ENCODE data around the gene RNF215. TPM values are rescaled to one million over a fixed set of nuclear protein-coding genes. Genes with fewer than 3 reads are reported as not detected.

RNF215 gene
- total RNA-seq, 2 experiments from 2014 or later = 4.3 to 7.4 TPM

- no peak for DNase-seq
- no peak overlapping the region for H3K4me3 Mint-ChIP-seq
- no peaks in the 10 kb centered on the region for H3K9me3 Mint-ChIP-seq (ENCODE audit: low read depth)
- H3K36me3 Mint-ChIP-seq (ENCODE audit: low read depth) = peaks cover 26% of the 10 kb centered on the region
- ChIA-PET POLR2A (no interaction called here), CTCF (interaction anchor here (0.6 to 7.1 kb wide), 6 partner anchors 14 to 148 kb away, joined by 3 to 48 read pairs (median 4); partner anchors contain the start of gene SEC14L2)
- intact Hi-C loops (cut with DNase I, micrococcal nuclease) = loop anchor here in 1 of 2 experiments (10.0 kb wide), 1 partner anchor 1623 kb away; the partner anchor contains the start of gene XBP1
- H3K4me1 Mint-ChIP-seq = peaks cover 20% of the 10 kb centered on the region
- no peaks in the 10 kb centered on the region for H3K27me3 Mint-ChIP-seq
- ATAC-seq = no peak
- H3K27ac Mint-ChIP-seq = no peak overlapping the region
Measured at GRCh38 chr22:30427871-30428270, 40.7 kb upstream of the RNF215 start.

DNA sequence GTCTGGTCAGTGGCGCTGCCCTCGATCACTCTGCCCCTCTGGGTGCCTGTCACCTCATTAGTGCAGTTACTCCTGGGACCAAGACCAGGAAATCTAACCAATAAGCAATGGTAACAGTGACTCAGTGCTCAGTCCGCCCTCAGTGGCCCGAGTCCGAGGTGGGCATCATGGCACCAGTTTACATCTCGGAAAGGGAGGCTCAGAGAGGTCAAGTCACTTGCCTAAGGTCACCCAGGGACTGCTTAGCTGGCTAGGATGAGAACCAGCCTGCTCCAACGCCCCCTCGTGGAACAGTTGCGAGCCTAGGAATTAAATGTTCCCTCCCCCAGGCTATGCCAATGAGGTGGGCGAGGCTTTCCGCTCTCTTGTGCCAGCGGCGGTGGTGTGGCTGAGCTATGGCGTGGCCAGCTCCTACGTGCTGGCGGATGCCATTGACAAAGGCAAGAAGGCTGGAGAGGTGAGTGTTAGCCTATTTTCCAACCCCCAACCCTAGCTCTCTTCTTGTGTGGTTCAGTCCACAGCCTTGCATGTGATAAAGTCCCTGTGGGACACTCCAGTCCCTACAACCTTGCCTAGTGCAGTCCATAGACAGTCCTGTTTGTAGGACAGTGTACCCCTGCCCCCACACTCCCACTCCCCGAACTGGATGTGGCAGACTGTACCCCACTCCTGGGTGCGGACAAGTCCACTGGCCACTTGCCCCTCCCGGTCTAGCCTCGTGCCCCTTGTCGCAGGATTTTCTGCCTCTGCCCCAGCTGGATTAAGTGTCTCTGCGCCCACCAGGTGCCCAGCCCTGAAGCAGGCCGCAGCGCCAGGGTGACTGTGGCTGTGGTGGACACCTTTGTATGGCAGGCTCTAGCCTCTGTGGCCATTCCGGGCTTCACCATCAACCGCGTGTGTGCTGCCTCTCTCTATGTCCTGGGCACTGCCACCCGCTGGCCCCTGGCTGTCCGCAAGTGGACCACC is 39.5 kb upstream of the RNF215 start:
- intact Hi-C loops (cut with DNase I, micrococcal nuclease) = loop anchor here (1.0 to 10.0 kb wide), 4 partner anchors 9 to 1622 kb away; partner anchors contain the start of gene XBP1 (in 1 of the 2)
- peaks cover 32% of the 10 kb centered on the region for H3K4me1 Mint-ChIP-seq
- peak; percentile 94 for DNase-seq
- CTCF ChIA-PET = interaction anchor here (0.6 to 7.2 kb wide), 18 partner anchors 8 to 137 kb away, joined by 3 to 90 read pairs (median 4); partner anchors contain the start of genes CASTOR1, CCDC157, SEC14L2 and SF3A1
- H3K9me3 Mint-ChIP-seq (ENCODE audit: low read depth) = no peaks in the 10 kb centered on the region
- POLR2A ChIA-PET = interaction anchor here (0.6 to 0.8 kb wide), 4 partner anchors 12 to 38 kb away, joined by 3 to 5 read pairs (median 4); partner anchors contain the start of gene SEC14L2
- H3K27me3 Mint-ChIP-seq = no peaks in the 10 kb centered on the region
- H3K4me3 Mint-ChIP-seq = peak overlapping the region; percentile 93
- H3K36me3 Mint-ChIP-seq (ENCODE audit: low read depth) = peaks cover 38% of the 10 kb centered on the region
- peak; percentile 45 for ATAC-seq
- peak overlapping the region; percentile 97 for H3K27ac Mint-ChIP-seq

DNA sequence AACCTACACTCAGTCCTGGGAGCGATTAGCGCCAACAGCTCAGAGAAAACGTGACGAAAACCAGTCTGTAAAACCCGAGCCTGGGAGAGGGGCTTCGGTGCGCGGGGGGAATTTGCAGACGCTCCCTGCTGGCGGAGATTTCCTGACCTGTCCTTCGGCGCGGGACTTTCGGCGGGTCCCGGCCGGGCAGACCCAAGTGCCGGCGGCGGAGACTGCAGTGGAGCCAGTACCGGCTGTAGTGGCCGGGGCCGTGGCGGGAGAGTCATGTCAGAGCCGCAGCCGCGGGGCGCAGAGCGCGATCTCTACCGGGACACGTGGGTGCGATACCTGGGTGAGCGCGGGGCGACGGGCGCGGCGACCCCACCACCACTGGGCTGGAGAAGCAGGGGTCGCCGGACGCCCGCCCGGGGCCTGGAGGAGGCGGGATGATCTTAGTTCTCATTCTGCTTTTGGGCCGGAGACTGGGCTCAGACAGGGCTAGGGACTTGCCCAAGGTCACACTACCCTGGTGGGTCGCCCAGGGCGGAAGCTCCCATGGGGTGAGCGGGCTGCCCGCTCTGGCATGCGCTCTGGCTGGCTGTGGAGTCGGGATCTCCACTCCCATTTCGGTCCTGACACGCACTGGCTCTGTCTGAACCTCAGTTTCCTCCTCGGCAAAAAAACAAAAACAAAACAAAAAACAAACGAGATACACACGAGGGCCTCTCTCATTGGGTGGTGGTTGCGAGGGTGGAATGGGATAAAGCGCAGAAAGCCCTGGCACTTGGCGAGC is 38.6 kb upstream of the RNF215 start, which contains the start of gene MTFP1:
MTFP1 (plus strand) TSS at position 153 of the 772 bp plus-strand sequence; CDS start at position 265, 112 bp downstream.
- peak within 1 kb of the TSS; percentile 93 for H3K4me3 Mint-ChIP-seq
- peaks cover 40% of the 10 kb centered on the region for H3K4me1 Mint-ChIP-seq
- H3K27me3 Mint-ChIP-seq = no peaks in the 10 kb centered on the region
- no peaks in the 10 kb centered on the region for H3K9me3 Mint-ChIP-seq (ENCODE audit: low read depth)
- peaks cover 41% of the 10 kb centered on the region for H3K36me3 Mint-ChIP-seq (ENCODE audit: low read depth)
- ChIA-PET POLR2A (interaction anchor here (0.6 to 3.6 kb wide), 5 partner anchors 16 to 37 kb away, joined by 3 to 18 read pairs (median 4); partner anchors contain the start of gene SEC14L2), CTCF (interaction anchor here (0.6 to 7.2 kb wide), 17 partner anchors 10 to 176 kb away, joined by 3 to 90 read pairs (median 4); partner anchors contain the start of genes CASTOR1, CCDC157, RNF215 and SEC14L2)
- H3K27ac Mint-ChIP-seq = peak within 1 kb of the TSS; percentile 97
- intact Hi-C loops (cut with DNase I, micrococcal nuclease) = loop anchor here (1.0 to 10.0 kb wide), 4 partner anchors 9 to 1621 kb away; partner anchors contain the start of gene XBP1 (in 1 of the 2)
- ATAC-seq = no peak
- peak; percentile 64 for DNase-seq

DNA sequence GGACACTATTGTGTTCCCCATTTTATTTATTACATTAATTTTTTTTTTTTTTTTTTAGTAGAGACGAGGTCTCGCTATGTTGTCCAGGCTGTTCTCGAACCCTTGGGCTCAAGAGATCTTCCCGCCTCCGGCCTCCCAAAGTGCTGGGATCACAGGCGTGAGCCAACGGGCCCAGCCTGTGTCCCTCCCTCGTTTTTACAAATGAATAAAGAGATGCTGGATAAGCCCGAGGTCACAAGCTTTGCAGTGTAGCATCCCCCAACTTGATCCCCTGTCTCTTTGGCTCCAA is 38.1 kb upstream of the RNF215 start:
- Mint-ChIP-seq H3K36me3 (ENCODE audit: low read depth) (peaks cover 44% of the 10 kb centered on the region), H3K27me3 (no peaks in the 10 kb centered on the region), H3K27ac (peak overlapping the region; percentile 97), H3K9me3 (ENCODE audit: low read depth) (no peaks in the 10 kb centered on the region), H3K4me3 (peak overlapping the region; percentile 93), H3K4me1 (peaks cover 46% of the 10 kb centered on the region)
- ChIA-PET CTCF (interaction anchor here (0.6 to 7.2 kb wide), 12 partner anchors 8 to 177 kb away, joined by 3 to 90 read pairs (median 9); partner anchors contain the start of genes CASTOR1, RNF215 and SEC14L2), POLR2A (interaction anchor here (0.6 to 3.6 kb wide), 3 partner anchors 17 to 33 kb away, joined by 3 to 18 read pairs (median 3); partner anchors contain the start of gene SEC14L2)
- DNase-seq (no peak), ATAC-seq (no peak)
- intact Hi-C loops (cut with DNase I, micrococcal nuclease) = loop anchor here in 1 of 2 experiments (10.0 kb wide), 1 partner anchor 1620 kb away; the partner anchor contains the start of gene XBP1

- H3K36me3 Mint-ChIP-seq (ENCODE audit: low read depth) = peaks cover 44% of the 10 kb centered on the region
- DNase-seq (peak; percentile 58), ATAC-seq (no peak)
- peak overlapping the region; percentile 93 for H3K4me3 Mint-ChIP-seq
- ChIA-PET POLR2A (interaction anchor here (0.6 to 3.6 kb wide), 9 partner anchors 10 to 545 kb away, joined by 3 to 18 read pairs (median 3); partner anchors contain the start of genes CCDC157, SEC14L2, SF3A1 and TBC1D10A), CTCF (interaction anchor here (0.6 to 7.2 kb wide), 21 partner anchors 8 to 1241 kb away, joined by 3 to 90 read pairs (median 4); partner anchors contain the start of genes CASTOR1, RNF215, SEC14L2 and SLC35E4)
- peak overlapping the region; percentile 97 for H3K27ac Mint-ChIP-seq
- no peaks in the 10 kb centered on the region for H3K27me3 Mint-ChIP-seq
- peaks cover 49% of the 10 kb centered on the region for H3K4me1 Mint-ChIP-seq
- no peaks in the 10 kb centered on the region for H3K9me3 Mint-ChIP-seq (ENCODE audit: low read depth)
- intact Hi-C loops (cut with DNase I, micrococcal nuclease) = loop anchor here (1.0 to 10.0 kb wide), 18 partner anchors 27 to 1620 kb away; partner anchors contain the start of genes SF3A1 (in 2 of the 2), CASTOR1 (in 1 of the 2), CCDC157 (in 1 of the 2) and DRG1 (in 1 of the 2)
Measured at GRCh38 chr22:30424534-30425326, 37.5 kb upstream of the RNF215 start.

GRCh38 chr22:30423959-30424533 is 36.8 kb upstream of the RNF215 start:
- ChIA-PET CTCF (interaction anchor here (0.6 to 7.2 kb wide), 23 partner anchors 9 to 1242 kb away, joined by 3 to 90 read pairs (median 4); partner anchors contain the start of genes CASTOR1, PES1, RNF215 and SEC14L2), POLR2A (interaction anchor here (0.6 to 3.6 kb wide), 8 partner anchors 11 to 1006 kb away, joined by 3 to 18 read pairs (median 5); partner anchors contain the start of genes CCDC157, SEC14L2, SF3A1 and TBC1D10A)
- H3K36me3 Mint-ChIP-seq (ENCODE audit: low read depth) = peaks cover 48% of the 10 kb centered on the region
- no peaks in the 10 kb centered on the region for H3K27me3 Mint-ChIP-seq
- no peaks in the 10 kb centered on the region for H3K9me3 Mint-ChIP-seq (ENCODE audit: low read depth)
- H3K4me3 Mint-ChIP-seq = peak overlapping the region; percentile 93
- ATAC-seq = peak; percentile 85
- intact Hi-C loops (cut with DNase I, micrococcal nuclease) = loop anchor here (1.0 to 10.0 kb wide), 19 partner anchors 27 to 1619 kb away; partner anchors contain the start of genes SF3A1 (in 2 of the 2), CASTOR1 (in 1 of the 2), CCDC157 (in 1 of the 2) and DRG1 (in 1 of the 2)
- H3K4me1 Mint-ChIP-seq = peaks cover 49% of the 10 kb centered on the region
- DNase-seq = peak; percentile 99
- peak overlapping the region; percentile 97 for H3K27ac Mint-ChIP-seq

- DNase-seq (peak; percentile 80), ATAC-seq (peak; percentile 10)
- ChIA-PET POLR2A (interaction anchor here (0.6 to 3.6 kb wide), 9 partner anchors 11 to 1005 kb away, joined by 3 to 18 read pairs (median 4); partner anchors contain the start of genes CCDC157, SEC14L2, SF3A1 and TBC1D10A), CTCF (interaction anchor here (0.6 to 7.2 kb wide), 18 partner anchors 10 to 1243 kb away, joined by 3 to 90 read pairs (median 5); partner anchors contain the start of genes CASTOR1, PES1, RNF215 and SEC14L2)
- intact Hi-C loops (cut with DNase I, micrococcal nuclease) = loop anchor here (1.0 to 10.0 kb wide), 9 partner anchors 66 to 1619 kb away; partner anchors contain the start of genes CCDC157 (in 1 of the 2), DRG1 (in 1 of the 2), NF2 (in 1 of the 2) and OSM (in 1 of the 2)
- Mint-ChIP-seq H3K36me3 (ENCODE audit: low read depth) (peaks cover 53% of the 10 kb centered on the region), H3K27ac (peak overlapping the region; percentile 97), H3K9me3 (ENCODE audit: low read depth) (no peaks in the 10 kb centered on the region), H3K4me3 (peak overlapping the region; percentile 93), H3K27me3 (no peaks in the 10 kb centered on the region), H3K4me1 (peaks cover 49% of the 10 kb centered on the region)
Measured at GRCh38 chr22:30423301-30423958, 36.2 kb upstream of the RNF215 start.

DNA sequence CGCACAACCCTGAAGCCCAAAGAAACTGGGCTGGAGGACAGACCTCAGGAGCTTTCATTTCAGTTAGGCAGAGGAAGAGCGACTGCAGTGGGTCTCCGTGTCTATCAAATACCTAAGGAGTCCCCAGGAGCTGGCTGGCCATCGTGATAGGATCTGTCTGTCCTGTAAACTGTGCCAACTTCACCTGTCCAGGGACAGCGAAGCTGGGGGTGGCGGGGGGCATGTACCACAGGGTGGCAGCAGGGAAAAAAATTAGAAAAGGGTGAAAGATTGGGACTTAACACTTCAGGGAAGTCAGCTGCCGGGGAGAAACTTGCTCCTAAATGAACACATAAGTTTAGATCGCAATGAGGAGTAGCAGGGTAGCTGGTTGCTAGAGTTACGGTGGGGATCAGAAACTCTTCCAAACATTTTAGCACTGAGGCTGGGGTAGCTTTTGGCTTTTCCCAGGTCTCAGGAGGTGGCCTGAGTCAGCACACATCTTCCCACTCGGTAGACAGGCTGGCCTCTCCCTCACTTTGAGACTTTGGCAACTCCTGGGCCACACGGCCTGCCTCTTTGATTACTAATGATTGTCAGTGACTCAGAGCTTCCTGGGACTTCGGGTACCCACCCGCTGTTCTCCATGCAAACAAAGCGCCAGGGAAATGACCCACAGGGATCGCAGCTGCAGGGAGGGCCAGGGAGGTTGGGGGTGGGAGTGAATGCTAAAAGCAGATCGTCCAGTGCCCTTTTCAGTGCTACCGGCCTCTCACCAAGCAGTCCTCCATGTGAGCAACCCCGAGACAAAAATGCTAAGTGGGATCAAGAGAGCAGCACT is 35.5 kb upstream of the RNF215 start:
- Mint-ChIP-seq H3K4me1 (peaks cover 49% of the 10 kb centered on the region), H3K4me3 (peak overlapping the region; percentile 93), H3K27me3 (no peaks in the 10 kb centered on the region), H3K27ac (peak overlapping the region; percentile 97), H3K36me3 (ENCODE audit: low read depth) (peaks cover 57% of the 10 kb centered on the region), H3K9me3 (ENCODE audit: low read depth) (no peaks in the 10 kb centered on the region)
- POLR2A ChIA-PET = interaction anchor here (0.6 to 3.6 kb wide), 4 partner anchors 9 to 66 kb away, joined by 3 to 18 read pairs (median 8); partner anchors contain the start of genes CCDC157, SEC14L2 and SF3A1
- ATAC-seq = no peak
- DNase-seq = peak; percentile 70
- intact Hi-C loops (cut with DNase I, micrococcal nuclease) = loop anchor here (1.0 to 10.0 kb wide), 9 partner anchors 65 to 1618 kb away; partner anchors contain the start of genes CCDC157 (in 1 of the 2), DRG1 (in 1 of the 2), NF2 (in 1 of the 2) and OSM (in 1 of the 2)
- CTCF ChIA-PET = interaction anchor here (0.8 to 7.2 kb wide), 14 partner anchors 8 to 332 kb away, joined by 3 to 90 read pairs (median 4); partner anchors contain the start of genes CASTOR1, PES1, RNF215 and SEC14L2

Data from activated CD4-positive, alpha-beta T cell treated with anti-CD3 and anti-CD28 coated beads for 36 hours (primary cell).